Skeletal muscle cell (primary cell): ENCODE results near the gene PREX1.
"Not testable (repeated sequence)": the region's sequence is repeated elsewhere in the genome, so short reads cannot be mapped to it uniquely, and the experiment has no call there.

ENCODE experiments used
- DNase-seq: peaks from one replicate; pipeline ENCODE4 v3.0.0-alpha.2; 2010; ENCODE audit warnings: low read depth
- H3K4me3 ChIP-seq: 2 replicates; pipeline ENCODE4 v1.5.1; 2011; ENCODE audit warnings: low read depth, mild to moderate bottlenecking, control low read depth, low read length, moderate library complexity

Gene PREX1

DNA sequence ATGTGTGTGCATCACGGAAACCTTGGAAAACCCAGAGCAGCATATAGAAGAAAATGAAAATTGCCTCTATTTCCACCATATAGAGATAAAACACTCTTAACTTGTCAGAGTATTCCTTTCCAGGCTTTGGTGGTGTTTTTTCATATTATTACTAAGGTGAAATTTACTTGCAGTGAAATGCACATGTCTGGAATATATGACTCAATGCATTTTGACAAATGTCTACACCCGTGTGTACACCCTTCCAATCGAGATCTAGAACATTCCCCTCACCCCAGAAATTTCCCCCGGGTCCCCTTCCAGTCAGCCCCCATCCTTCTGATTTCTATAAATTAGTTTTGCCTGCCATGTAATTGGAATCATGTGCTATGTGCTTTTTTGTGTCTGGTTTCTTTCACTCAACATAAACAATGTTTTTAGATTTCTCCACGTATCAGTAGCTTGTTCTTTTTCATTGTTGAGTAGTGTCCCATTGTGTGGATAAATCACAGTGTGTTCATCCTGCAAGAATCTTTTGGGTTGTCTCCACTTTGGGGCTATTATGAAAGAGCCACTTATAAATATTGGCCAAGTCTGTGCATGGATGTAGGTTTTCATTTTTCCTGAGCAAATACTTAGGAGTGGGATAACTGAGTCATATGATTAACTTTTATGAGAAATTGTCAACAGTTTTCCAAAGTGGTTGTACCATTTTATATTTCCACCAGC is 19.9 kb upstream of the PREX1 start:
- H3K4me3 ChIP-seq = no peak overlapping the region
- no peak for DNase-seq

DNA sequence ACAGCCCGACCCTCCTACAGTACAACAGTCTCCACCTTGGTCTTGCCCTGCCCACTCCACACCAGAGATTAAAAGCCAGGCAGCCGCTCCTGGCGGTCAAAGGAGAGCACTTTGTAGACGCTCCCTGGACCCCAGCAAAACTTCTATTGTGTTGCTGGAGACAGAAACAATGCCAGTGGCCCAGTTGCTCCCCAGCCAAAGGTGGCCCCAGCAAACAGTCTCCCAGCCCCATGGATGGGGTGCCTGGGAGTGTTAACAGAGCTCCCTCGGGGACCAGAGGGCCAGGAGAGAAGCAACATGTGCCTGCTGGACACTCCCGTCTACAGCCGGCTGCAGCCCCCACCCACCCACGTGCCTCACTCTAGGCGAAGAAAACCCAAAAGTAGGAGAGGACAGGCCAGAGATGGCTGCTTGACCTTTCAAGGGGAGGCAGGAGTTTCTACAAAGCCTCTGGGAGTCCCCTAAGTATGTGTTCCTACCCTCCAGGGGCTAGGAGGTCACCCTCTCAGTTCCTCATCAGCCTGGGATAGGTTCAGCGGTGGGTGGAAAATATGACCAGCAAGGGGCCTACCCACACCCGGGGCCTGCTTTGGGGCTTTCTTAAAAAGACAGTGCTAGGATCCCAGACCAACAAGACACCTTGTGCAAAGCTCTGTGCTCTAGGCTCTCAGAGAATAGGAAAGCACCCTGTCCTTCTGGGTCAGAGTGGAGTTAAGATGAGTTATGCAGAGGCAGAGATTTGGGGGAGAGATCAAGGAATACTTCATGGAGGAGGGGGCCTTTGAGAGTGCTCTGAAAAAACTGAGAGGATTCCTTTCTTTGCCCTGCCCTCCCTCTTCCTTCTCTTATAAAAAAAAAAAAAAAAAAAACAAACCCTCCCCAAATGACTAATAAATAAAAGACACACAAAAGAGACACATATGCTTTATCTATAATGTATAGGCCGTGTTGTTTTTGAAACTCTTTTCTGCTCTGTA is 19.0 kb upstream of the PREX1 start:
- DNase-seq = no peak
- no peak overlapping the region for H3K4me3 ChIP-seq

DNA sequence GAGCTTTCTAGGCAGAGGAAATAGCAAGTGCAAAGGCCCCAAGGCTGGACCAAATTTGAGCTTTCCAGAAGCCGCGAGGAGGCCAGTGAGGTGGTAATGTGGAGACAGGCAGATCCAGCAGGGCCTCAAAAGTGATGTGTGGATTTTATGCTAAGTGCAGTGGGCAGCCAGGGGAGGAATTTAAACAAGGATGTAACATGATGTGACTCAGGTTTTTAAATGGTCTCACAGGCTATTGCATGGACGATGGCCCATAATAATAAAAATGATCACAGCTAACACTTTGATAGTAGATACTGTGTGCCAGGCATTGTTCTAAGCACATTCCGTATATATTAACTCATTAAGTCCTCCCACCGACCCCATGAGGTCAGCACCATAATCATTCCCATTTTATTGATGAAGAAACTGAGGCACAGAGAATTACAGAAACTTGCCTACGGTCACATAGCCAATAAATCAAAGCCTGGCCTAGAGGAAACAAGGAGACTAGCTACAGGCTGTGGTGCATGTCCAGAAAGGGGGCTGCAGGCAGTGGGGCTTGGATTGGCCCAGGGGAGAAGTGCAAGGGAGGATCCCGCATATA is 18.0 kb upstream of the PREX1 start:
- no peak overlapping the region for H3K4me3 ChIP-seq
- DNase-seq = no peak

DNA sequence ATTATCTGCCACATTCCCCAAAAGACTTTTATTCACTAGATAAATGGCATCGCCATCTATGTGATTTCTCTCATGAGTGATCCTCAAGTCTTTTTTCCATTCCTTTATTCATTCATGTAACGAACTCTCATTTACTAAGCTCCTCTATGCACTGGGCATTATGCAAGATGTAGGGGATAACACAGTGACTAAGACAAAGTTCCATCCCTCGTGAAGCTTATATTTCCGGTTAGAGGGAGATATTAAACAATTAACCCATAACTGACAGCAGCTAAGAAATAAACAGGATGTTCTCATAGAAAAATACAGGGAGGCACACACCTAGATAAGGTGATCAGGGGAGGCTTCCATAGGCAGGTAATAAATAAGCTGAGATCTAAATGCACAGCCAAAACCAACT is 17.2 kb upstream of the PREX1 start:
- DNase-seq = no peak
- H3K4me3 ChIP-seq = no peak overlapping the region

- DNase-seq, H3K4me3 ChIP-seq: not testable (repeated sequence)
Observed at GRCh38 chr20:48843896-48844295, 16.1 kb upstream of the PREX1 start.

DNA sequence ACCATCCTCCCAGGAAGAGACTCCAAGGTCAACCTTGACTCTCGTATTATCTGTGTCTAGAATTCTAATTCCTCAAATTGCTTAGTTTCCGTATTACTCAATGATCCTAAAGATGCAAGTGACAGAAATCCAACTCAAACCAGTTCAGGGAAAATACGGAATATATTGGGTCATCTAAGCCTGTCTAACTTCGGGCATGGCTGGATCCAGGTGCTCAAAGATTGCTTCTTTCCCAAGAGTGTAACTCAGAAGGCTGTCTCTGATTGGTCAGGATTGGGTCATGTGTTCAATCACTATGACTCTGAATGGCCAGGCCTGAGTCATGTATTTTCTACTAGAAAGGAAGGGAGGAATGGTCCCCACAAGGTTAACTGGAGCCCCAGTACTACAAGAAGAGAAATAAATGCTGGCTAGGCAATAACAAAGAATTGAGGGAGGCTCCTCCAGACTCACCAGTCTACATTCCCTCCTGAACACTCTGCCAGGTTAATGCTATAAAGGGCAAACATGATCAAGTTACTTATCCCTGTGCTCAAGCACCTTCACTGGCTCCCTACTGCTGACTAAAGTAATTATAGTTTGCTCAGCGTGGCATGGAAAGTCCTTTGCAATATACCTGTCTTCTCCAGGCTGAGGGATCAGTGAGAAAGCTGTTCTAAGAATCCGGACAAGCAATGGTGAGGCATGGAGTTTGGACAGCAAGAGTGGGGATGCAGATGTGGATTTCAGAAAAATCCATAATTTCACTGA is 15.4 kb upstream of the PREX1 start:
- DNase-seq = no peak
- no peak overlapping the region for H3K4me3 ChIP-seq

DNA sequence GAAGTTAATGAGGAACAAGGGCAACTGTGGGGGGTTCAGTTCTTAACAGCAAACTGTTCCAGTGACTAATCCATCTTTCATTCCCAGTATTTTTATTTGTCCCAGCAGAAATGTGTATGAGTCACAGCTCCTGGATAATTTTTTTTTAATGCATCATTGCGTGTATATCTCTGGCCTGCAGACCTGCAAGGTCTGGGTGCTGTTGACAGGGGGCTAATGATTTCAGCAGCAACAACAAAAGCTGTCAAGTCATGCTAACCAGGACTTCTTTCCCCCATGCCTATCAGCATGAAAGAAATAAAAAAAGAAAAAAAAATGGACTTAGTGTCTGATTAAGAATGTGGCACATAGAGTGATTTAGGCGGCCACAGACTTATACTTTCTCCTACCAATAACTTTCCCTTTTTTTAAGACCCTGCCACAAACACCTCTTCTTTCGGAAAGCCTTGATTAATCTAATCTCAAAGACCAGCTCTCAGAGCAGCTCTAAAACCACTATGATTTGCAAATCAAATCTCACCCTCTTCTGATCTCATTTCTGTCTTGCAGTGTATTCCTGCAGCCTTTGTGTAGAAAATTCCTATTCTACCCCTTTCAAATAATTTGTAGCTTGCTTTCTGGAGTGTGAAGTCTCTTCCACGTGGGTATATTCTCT is 14.2 kb upstream of the PREX1 start:
- peak; percentile 69 for DNase-seq
- no peak overlapping the region for H3K4me3 ChIP-seq

DNA sequence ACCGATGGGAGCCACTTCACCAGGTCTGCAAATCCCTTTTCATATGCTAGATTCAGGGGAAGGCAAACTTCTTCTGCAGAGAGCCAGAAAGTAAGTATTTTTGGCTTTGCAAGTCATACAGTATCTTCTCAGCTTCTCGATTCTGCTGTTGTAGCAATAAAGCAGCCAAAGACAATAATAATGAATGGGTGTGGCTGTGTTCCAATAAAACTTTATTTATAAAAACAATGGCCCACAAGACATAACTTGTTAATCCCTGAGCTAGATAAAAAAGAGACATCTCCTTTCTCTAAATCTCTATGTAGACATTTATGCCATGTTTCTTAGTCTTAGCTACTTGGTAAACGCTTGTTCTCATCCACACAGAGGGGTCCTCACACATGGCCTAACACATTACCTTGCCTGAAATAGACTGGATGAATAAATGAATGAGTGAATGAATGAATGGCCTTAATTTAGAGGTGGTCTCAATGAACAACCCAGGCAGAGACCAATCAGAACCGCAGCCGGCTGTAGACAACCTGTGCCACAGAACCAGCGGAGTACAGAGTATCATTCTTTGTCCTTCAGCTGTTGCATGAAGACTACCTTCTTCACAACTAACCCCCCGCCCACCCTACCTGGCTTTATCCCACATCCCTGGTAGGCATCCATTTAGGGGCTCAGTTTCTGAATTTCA is 13.5 kb upstream of the PREX1 start:
- DNase-seq = no peak
- no peak overlapping the region for H3K4me3 ChIP-seq

GRCh38 chr20:48839154-48839917 is 11.5 kb upstream of the PREX1 start:
- no peak for DNase-seq
- no peak overlapping the region for H3K4me3 ChIP-seq

GRCh38 chr20:48837014-48837413 is 9.2 kb upstream of the PREX1 start:
- H3K4me3 ChIP-seq = no peak overlapping the region
- DNase-seq = no peak

DNA sequence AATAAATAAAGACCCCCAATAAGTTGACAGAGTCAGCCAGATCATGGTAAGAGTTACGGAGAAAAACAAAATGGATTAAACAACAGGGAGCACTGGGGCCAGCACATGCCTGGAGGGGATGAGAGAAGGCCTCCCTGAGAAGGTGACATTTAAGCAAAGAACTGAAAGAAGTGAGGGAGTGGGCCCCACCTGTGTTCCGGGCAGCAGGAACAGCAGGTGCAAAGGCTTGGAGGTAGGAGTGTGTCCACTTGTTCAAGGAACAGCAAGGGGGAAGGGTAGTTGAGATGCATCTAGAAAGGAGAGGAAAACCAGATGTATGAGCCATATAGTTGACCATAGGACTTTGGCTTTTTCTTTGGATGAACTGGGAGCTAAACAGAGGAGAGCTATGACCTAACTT is 7.6 kb upstream of the PREX1 start:
- H3K4me3 ChIP-seq = no peak overlapping the region
- no peak for DNase-seq

DNA sequence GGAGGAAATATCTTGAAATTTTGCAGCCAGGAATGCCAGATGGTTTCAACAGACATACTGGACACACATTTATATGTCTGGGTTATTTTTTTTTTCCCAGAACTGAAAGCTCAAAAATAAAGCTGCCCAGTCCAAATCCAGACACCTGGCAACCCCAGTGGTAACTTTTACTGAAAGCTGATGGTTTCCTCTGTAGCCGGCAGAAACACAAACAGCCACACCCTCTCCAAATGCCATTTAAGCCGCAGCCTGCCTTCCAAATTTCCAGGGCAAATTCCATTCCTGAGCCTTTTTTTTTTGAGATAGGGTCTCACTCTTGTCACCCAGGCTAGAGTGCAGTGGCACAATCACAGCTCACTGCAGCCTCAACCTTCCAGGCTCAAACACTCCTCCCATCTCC is 6.5 kb upstream of the PREX1 start:
- no peak for DNase-seq
- H3K4me3 ChIP-seq = no peak overlapping the region

GRCh38 chr20:48832405-48832730 is 4.6 kb upstream of the PREX1 start:
- DNase-seq = no peak
- no peak overlapping the region for H3K4me3 ChIP-seq

DNA sequence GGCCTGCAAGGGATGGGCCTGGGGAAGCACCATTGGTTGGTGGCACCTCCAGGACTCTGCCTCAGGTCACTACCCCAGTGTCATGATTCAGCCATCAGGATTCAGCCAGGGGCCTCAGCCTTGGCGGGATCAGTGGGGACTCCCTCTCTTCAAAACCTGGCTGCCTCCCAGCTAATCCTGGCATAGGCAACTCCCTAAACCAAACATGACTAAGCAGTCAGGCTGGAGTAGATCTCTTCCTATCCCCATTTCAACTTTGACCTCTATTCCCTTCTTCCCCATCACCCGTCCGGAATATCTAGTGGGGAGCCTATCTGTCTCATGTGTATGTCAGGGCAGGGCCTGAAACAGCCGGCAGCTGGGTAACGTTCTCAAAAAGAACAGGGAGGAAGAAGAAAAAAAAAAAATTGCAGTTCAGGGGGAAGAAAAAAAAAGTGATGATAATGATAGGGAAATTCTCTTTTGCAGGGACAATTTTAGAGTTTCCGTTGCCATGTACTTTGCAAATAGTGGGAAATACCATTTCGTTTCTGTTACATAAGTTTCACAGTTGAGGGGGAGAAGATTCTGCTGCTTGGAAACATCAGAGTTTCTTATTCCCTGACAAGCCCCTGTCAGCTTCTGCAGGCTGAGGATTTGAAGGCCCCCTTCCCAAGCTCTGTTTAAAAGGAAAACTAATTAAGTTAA is 4.1 kb upstream of the PREX1 start:
- no peak for DNase-seq
- no peak overlapping the region for H3K4me3 ChIP-seq

DNA sequence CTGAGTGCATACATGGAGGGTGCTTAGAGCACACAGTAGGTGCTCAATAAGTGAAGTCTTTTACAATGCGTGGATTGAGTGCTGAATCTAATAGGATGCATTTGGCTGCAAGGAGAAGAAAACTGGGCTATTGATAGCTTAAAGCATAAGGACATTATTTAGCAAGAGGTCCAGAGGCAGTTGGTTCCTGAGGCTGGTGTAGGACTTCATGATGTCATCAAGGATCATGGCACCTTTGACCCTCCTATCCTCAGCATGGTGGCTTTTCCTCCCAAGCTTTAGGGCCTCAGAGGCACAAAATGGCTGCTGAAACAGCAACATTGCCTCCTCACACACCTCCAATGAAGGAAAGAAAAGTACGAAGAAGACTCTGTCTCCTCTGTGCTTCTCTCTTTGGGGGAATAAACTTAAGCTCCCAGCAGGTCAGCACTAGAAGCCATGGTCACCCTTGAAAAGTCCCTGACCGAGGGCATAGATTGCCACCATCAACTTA is 3.1 kb upstream of the PREX1 start:
- DNase-seq = no peak
- no peak overlapping the region for H3K4me3 ChIP-seq

DNA sequence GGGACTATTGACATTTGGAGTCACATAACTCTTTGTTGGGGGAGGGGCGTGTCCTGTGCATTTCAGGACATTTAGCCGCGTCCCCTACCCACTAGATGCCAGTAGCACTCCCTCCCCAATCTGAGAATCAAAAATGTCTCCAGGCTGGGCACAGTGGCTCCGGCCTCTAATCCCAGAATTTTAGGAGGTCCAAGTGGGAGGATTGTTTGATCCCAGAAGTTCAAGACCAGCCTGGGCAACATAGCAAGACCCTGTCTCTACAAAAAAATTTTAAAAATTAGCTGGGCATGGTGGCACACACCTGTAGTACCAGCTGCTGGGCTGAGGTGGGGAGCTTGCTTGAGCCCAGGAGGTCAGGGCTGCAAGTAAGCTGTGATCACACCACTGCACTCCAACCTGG is 2.1 kb upstream of the PREX1 start:
- no peak overlapping the region for H3K4me3 ChIP-seq
- no peak for DNase-seq

DNA sequence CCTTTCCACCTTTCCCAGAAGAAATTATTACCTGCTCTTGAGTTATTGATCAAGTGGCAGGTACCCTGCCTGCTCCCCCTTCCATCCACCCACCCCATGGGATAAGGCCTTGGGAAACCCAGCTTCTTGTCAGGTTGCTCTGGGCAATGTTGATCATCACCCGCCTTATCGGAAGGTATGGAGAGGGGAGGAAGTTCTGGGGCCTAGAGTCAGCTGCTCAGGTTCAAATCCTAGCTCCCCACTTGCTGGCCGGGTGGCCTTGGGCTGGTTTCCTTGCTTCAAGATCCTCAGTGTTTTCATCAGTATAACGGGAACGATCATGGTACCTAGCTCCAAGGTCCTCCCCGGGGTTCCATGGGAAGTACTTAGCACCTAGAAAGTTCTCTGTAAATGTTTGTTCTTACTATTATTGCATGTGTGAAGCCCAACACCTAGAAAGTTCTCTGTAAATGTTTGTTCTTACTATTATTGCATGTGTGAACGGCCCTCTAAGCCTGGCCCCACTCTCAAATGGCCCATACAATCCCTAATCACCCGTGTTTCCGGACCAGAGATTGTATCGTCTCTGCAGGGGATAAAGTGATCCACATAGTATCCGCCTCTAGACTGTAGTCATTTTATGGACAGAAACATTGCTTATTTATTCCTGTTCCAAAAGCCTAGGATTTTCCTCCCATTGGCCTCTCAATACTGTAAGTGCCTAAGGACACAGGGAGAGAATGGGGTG is 1.1 kb upstream of the PREX1 start:
- DNase-seq = no peak
- peak overlapping the region; percentile 75 for H3K4me3 ChIP-seq
